GM18909 (cell line): ENCODE results near the gene TARS1.
"Not testable (repeated sequence)": the region's sequence is repeated elsewhere in the genome, so short reads cannot be mapped to it uniquely, and the experiment has no call there.

Experiments used
- ATAC-seq: cut with Tn5 transposase; IDR thresholded peaks from one replicate; pipeline ENCODE4 v1.9.1; 2021; ENCODE audit warnings: mild to moderate bottlenecking; ENCODE audit not compliant: unreplicated experiment, poor library complexity

TARS1 gene

DNA sequence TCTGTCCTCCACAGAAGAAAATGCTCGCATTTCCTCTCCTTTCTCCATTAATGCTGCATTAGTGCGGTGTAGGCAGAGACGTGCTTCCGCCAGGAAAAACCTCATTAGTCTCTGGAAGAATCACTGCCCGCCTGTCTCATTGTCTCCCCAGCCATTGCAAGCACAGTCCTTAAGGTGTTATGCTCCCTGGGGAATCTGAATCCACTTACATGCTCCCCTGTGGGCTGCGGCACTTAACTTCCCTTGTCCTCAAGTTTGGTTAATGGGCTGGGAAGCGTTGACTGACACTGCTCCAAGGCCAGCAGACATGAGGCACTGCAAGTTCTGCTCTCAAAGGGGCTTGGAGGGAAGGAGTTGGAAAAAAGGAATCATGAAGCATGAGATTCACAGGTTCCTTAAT is 41.6 kb downstream of the TARS1 start:
- no peak for ATAC-seq

DNA sequence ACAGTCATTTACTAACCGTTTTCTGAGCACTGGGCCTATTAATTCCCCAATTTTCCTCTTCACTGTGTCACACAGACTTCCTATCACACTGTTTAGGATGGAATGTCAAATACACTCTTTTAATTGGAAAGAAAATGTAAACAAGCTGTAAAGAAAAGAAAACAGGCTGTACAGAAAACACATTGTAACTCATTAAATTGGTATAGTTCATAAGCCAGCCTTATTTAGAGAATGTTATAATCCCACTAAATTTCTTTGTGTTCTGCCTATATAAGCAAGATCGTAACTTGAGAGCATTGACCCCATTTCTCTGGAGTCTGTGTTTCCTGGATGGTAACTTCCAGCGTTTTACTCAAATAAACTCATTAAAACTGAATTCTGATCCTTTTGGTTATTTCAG is 46.5 kb downstream of the TARS1 start:
- ATAC-seq: no peak

DNA sequence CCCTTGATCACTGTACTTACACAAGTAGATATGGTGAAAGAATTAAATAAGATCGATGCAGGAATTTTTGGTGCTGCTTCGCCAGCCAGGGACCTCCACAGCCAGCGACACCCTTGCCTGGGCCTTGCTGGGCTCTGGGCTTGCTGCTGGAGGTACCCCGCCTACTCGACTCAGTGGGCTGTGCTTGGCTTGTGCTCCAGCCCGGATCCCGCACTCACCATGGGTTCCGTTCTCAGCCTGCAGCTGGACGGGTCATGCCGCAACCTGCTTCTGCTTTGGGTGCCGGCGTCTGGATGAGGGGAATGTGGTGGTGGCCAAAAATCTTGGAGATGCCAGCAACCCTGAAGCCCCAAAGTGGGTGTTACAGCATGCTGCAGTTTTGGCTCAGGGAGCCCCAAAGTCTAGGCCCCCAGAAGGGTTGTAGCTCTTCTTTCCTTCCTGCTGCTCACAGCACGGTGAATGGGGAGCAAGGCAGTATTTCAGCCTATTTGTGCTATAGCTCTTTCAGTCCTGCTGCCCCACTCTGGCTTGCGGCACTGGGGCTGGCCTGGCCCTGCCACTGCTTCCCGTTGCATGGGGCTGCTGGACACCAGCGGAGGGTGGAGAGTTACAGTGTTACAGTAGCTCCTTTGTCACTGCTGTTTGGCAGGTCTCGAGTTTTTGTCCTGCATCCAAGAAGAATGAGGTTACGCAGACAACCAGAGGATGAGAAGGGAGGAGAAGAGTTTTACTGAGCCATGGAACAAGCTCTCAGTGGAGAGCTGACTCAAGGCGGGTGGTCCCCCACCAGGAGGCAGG is 48.0 kb downstream of the TARS1 start:
- no peak for ATAC-seq

DNA sequence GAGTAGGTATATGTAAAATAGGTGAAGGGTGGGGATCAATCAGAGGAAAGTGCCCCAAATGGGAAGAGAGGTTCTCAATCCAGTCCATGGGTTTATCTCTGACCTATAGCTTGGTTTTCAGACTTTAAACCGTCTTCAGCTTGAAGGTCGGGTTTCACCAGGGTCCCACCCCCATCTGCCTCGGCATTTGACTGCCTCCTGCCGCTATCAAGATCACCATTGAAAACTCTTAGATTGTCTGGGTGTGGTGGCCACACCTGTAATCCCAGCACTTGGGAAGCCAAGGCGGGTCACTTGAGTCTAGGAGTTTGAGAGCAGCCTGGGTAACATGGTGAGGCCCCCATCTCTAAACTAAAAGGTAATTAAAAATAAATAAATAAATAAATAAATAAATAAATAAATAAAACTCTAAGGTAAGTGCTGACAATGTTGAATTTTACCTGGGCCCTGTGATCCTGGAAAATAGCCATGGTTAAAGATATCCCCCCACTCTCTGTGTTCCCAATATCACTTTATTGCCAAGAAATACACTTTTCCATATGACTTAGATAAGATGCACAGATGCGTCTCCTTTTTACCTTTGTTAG is 48.8 kb downstream of the TARS1 start:
- no peak for ATAC-seq

DNA sequence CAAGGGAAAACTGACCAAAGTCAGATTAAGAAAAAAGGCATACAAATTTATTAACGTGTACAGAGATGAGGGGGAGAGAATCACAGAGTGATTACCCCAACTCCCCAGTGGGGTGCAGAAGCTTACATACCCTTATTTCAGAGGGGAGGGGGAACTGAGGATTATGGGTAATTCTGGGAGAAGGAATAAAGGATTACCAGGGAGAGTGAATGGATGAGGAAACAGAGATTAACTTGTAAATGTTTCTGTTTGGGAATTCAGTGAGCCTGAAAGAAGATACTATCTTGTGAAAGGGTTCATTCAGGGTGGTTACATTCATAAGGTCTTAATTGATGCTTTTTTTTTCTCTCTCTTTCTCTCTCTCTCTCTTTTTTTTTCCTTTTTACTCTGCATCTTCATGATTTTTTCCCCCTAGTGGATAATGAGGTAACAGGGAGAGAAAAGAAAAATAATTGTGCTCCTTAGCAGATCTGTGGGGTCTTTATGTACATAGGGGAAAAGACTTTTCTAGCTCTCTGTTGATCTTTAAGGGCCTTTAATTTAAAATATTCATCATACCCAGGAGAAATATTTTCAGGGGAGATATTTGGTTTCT is 49.4 kb downstream of the TARS1 start:
- ATAC-seq: no peak

DNA sequence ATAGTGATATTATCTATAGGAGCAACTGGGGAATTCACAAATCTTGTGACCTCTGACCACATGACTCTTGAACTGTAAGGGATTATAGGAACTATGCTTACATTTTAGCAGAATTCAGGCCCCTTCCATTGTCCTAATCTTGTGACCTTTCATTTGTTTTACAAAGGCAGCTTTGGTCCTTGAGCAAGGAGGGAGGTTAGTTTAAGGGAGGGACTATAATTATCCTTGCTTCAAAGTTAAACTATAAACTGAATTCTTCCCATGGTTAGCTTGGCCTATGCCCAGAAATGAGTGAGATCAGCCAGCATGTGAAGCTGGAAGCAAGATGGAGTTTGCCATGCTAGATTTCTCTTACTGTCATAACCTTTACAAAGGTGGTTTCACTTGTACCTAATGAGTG is 51.2 kb downstream of the TARS1 start:
- no peak for ATAC-seq

DNA sequence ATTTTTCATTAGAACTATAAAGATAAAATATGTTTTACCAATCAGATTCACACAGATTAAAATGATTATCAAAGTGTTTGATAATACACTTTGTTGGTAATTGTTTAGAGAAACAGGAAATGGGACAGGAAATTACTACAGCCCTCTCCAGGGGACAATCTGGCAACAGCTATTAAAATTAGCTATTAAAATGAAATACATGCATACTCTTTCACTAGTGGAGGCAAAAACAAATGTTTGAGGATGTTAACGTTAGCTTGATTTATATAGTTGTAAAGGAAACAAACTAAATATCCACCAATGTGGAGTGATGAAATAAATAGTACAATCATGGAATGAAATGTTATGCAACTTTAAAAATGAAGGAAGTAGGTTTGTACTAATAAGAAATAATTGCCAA is 53.7 kb downstream of the TARS1 start:
- no peak for ATAC-seq

DNA sequence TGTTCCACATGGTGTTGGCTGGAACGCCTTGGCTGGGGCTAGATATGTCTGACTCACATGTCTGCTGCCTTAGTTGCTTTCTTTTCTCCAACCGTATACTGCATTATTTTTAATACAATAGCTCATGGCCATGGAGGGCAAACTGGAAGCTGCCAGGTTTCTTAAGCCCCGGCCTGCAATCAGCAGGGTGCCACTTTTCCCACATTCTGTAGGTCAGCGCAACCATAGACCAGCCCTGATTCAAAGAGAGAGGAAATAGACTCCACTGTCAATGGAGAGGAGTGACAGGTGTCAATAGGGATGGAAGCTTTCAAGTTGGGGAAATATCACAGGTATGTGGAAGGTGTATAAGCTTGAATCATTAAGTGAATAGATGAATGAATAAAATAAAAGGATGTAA is 60.5 kb downstream of the TARS1 start:
- ATAC-seq: no peak

DNA sequence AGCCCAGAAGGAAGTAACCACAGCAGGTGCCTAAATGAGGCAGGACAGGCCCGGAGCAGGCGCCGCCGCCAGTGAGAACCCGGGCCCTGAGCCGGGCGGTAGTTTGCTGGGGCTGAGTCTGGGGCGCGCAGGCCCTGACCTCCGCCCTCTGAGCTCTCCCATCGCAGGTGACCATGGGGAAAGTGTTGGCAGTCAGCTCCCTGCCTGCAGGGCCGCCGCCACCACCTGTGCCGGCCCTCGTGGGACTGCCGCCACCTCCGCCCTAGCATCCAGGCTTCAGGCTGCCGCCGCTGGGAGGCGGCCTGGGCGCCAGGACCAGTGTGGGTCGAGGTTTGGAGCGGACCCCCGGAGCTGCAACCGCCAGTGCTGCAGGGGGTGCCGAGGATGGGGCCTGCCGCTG is 61.1 kb downstream of the TARS1 start:
- no peak for ATAC-seq

DNA sequence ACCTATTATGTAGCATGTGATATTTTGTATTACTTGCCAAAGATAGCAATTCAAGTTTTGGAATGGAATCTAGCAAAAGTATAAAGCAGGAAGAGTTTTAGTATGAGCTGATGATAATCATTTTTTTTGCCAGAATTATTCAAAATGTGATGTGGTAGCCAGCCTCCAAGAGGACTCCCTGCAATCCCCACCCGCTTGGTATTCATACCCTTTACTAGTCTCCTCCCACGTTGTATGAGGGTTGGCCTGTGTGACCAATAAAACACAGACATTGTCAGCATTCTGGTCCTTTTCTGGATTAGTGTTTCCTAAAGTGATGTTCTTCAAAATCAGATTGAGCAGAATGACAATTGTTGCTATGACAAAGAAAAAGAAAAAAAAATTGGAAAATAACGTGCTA is 63.8 kb downstream of the TARS1 start:
- ATAC-seq: no peak

DNA sequence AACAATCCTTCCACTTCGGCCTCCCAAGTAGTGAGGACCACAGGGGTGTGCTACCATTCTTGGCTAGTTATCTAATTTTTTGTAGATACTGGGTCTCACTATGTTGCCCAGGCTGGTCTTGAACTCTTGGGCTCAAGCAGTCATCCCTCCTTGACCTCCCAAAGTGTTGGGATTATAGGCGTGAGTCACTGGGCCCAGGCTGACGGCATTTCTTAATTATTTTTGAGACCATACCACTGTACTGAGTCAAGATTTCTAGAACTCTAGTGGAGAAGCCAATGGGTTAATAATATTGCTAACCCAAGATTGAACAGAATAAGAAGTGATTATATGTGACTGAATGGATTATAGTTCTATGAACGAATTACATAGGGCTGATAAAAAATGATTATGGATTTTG is 66.7 kb downstream of the TARS1 start:
- no peak for ATAC-seq

DNA sequence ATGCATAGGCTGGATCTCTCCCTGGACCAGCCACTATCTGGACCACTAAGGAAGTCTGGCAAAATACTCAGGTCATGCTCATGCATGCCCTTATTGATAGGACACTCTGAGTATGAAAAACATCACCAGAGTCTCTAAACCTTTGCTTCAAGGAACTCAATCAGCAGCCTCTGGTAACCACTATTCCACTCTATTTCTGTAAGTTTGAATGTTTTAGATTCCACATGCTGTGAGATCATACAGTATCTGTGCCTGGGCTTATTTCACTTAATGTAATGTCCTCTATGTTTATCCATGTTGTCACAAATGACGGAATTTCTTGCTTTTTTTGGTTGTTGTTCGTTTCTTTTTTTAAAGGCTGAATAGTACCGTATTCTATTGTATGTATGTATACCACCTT is 68.3 kb downstream of the TARS1 start:
- ATAC-seq: no peak

DNA sequence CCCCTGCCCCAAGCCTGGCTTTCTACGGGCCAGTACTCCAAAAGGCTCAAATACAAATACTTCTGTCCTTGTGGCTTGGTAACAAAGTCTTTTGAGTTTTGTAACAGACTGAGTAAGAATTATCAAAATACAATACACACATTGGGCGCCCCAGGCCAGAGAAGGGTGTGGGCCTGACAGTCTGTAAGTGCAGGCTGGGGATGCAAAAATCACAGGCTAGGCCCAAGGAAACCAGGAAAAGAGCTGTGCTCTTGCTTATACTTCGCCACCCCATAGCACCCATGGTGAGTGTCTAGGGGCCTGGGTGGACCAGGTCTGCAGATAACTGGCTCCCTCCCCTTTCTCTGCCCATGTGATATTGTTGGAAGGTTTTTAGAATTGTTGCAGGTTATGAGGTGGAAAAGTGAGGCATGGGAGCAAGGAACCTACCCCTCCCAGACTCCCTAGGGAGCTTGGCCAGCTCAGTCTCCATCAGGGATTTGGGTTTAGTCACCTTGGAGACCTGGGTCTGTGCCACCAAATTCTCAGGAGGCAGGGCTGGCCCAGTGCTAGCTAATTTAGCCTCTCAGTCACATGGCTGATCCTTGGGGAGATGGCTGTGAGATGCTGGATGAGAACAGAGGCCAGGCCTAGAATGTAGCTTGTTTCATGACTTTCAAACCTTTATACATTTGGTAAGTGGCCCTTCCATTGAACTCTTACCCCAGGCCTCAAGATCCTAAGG is 72.9 kb downstream of the TARS1 start:
- no peak for ATAC-seq

DNA sequence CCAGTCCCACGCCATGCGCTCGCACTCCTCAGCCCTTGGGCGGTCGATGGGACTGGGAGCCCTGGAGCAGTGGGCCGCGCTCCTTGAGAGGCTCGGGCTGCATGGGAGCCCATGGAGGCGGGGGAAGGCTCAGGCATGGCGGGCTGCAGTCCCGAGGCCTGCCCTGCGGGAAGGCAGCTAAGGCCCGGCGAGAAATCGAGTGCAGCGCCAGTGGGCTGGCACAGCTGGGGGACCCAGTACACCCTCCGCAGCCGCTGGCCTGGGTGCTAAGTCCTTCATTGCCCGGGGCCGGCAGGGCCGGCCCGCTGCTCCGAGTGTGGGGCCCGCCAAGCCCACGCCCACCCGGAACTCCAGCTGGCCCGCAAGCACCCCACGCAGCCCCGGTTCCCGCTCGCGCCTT is 74.6 kb downstream of the TARS1 start:
- not testable (repeated sequence) for ATAC-seq

DNA sequence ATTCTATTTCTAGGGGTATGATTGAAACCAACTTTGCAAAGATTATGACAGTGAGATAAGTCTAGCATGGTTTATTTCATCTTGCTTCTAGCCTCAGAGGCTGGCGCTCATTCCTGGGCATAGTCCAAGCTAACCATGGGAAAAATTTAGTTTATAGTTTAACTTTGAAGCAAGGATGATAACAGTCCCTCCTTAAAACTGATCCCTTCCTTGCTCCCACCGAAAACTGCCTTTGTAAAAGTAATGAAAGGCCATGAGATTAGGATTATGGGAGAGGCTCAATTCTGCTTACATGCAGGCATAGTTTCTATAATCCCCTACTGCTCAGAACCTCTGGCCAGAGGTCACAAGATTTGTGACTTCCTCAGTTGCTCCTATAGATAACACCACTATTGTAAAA is 75.7 kb downstream of the TARS1 start:
- ATAC-seq: no peak
